ENCODE measurements around the gene SLC39A11.
"Not testable (repeated sequence)": the region's sequence is repeated elsewhere in the genome, so short reads cannot be mapped to it uniquely, and the experiment has no call there.

The SLC39A11 gene

DNA sequence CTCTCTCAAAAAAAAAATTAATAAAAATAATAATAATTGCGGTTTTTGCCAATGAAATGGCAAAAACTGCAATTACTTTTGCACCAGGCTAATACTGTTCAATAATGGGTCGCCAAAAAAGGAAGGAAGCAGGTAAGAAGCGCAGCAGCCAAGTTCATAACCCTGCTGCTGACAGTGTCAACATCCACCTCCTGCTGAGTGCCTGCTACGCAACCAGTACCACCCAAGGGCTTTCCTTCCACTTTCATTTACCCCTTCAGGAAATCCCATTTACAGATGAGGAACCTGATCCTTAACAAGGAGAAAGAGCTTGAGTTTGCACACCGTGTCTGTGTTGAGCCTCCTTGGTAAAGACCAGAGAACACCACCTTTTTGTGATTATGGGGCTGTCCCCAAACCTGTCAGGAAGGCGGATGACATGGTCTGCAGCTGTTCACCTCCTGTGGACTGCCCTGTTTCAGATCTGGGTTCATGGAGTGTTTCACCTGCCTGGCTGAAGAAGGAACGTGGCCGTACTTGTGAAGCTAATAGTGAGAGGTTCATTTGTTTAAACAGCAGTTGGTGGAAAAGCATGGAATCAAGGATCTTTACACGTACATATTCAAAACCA lies 378.0 kb downstream of the SLC39A11 start:
- DNase-seq (ENCODE audit: low read depth), result no peak

GRCh38 chr17:72713701-72714100 lies 378.8 kb downstream of the SLC39A11 start:
- no peak for DNase-seq (ENCODE audit: low read depth)

DNA sequence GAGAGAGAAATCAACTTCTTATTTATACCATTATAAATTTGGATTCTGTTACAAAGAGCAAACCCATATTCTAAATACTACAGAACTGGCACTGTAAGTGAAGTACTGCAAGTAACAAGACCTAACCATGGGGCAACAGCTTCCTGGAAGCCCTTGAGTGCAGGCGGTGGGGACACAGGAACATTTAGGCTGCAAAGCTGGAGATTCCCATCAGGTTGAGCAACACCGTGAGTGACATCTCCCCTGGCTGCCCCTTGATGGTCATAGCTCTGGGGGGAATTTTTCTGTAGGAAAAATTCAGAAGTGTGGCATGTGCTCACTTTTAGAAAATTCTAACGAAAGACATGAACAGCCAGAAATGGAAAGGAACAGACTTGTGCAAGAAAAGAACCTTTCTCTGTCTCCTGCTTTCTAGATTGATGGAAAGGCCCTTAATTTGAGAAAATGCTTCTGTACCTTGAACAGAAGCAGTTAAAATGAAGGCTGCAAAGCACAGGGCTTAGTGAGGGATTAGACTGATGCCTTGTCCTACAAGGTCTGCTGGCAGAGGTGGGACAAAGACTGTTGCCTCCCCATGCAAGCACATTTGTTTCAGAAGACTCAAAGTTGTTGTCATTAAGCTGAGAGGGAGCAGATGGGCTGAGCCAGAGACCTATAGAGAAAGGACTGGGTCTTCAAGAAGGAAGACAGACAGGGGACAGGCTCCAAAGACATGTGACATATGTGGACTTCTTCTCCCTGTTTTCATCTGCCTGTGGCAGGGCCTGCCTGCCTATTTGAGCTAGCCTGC lies 380.8 kb downstream of the SLC39A11 start:
- no peak for DNase-seq (ENCODE audit: low read depth)

DNA sequence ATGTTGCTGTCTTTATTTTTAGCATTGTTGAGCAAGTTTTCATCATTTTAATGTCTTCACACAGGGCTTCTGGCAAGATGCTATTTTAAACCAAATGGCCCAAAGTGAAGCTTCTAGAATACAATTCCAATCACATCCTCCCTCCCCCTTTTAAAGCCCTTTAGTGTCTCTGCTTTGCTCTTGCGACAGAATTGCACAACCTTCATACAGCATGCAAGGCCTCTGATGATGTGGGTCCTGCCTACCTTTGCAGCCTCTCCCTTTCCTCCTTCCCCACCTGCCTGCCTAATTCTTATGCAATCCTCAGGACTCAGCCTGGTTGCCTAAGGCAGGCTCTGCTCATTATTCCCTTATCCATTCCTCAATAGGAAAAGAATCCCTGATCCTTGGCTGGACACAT lies 381.7 kb downstream of the SLC39A11 start:
- DNase-seq (ENCODE audit: low read depth), result no peak

DNA sequence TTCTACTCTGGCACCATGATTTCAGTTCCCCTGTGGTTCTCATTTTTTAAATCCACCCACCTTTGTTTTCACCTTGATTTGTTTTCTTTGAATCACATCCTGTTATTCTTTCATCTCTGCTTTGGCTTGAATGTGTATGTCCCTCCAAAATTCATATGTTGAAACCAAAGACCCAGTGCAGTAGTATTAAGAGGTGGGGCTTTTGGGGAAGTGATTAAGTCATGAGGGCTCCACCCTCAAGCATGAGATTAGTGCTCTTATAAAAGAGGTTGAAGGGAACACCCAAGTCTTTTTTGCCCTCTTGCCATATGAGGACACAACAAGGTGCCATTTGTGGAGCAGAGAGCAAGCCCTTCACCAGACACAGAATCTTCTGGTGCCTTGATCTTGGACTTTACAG lies 382.3 kb downstream of the SLC39A11 start:
- DNase-seq (ENCODE audit: low read depth), result no peak

DNA sequence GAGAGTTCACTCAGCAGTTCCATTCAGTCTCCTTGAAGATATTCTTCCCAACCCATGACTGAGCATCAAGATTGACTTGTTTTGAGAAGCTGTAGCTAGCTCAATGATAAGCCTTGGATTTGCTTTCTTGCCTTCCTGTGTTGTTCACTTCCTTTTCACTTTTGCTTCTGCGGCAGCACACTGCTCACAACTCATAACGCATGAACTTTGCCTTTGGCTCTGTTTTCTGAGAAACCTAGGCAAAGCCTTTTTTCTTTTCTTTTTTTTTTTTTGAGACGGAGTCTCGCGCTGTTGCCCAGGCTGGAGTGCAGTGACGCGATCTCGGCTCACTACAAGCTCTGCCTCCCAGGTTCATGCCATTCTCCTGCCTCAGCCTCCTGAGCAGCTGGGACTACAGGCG lies 383.8 kb downstream of the SLC39A11 start:
- not testable (repeated sequence) for DNase-seq (ENCODE audit: low read depth)

- no peak for DNase-seq (ENCODE audit: low read depth)
Observed at GRCh38 chr17:72707881-72708280, 384.6 kb downstream of the SLC39A11 start.

DNA sequence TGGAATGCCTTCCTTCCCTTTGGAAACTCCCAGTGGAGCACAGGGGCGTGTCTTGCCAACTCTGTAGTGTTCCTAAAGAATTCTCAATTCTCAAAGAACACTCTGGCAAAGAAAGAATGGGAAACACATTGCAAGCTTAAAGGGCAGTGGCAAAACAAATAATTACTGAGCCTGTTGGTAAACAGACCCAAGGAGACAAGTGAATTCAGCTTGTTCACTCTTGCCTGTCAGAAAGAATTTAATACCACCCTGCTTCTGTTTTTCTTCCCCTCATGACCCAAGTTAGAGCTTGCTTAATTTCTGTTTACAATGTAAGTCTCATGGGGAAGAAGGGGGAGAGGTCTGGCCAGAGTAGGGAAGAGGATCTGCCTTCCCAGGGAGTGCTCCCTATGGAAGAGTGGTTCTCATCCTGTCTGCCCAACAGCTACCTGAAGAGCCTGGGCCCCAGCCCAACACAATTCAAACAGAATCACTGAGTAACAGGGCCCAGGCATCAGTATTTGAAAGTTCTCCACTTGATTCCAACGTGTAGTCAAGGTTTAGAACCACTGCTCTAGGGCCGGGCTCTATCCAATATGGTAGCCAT lies 386.0 kb downstream of the SLC39A11 start:
- DNase-seq (ENCODE audit: low read depth), result no peak

DNA sequence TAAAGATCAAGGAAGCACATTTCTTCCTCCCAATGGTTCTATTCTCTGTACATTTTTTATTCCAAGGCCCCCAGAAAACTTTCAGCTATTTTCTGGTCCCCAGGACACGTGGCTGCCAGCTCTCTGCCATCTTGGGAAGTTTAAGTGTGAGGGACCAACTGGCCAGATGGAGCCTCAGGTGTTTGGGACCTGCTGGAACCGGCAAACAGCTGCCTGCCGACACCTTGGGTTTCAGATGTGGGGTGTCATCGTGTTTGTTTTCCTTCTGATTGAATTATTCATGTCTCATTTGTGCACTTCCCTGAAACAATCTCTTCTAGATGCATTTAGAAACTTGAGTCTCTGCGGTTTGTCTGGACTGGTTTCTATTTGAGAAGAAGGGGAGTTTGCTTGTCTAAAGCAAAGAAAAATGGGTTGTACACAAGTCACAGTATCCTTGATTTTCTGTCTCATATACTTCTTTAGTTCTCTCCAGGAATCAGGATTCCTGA lies 386.5 kb downstream of the SLC39A11 start:
- DNase-seq (ENCODE audit: low read depth), result no peak

- no peak for DNase-seq (ENCODE audit: low read depth)
Observed at GRCh38 chr17:72702998-72703397, 389.5 kb downstream of the SLC39A11 start.

- DNase-seq (ENCODE audit: low read depth), result no peak
Observed at GRCh38 chr17:72702136-72702735, 390.3 kb downstream of the SLC39A11 start.

- DNase-seq (ENCODE audit: low read depth), result no peak
Observed at GRCh38 chr17:72700226-72700625, 392.3 kb downstream of the SLC39A11 start.

DNA sequence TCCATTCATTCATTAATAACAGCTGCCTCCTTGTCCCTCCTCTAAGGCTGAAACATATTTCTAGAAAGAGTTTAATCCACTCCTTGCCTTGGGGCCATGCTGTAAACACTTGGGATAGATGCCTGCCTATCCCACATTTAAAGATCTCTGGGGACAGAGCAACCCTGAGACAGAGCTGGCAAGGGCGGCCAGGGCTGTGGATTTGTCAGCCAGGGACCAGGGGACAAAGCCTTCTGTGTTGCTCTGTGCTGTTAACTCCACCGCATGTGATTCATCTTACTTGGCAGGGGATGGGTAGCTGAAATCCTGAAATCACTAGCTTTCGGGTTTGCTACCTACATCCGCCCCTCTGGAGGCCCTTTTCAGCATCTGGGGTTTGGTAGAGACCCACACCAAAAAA lies 392.9 kb downstream of the SLC39A11 start:
- no peak for DNase-seq (ENCODE audit: low read depth)

DNA sequence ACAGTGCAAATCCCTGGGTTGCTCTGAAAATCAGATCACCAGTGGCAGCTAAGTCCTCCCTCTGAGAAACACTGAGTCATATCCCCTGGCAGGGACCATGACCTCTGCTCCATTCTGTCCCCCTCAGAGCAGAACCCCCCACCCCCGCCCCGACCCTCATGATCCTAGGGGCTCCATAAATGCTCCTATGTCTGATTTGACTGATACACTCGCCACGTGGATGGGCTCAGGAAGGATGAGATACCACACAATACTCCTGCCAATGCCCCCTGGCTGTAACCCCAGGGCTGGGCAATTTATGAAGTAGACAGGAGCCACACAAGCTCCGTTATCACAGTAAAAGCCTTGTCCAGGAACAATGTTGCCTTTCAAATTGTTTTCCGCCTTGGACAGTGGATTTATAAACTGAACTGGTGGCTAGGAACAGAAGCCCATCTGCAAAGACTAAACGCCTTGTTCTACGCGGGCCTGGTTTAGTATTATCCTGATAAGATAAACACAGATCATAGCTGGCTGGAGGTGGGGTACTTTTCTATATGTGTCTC lies 394.8 kb downstream of the SLC39A11 start:
- DNase-seq (ENCODE audit: low read depth), result no peak

- no peak for DNase-seq (ENCODE audit: low read depth)
Observed at GRCh38 chr17:72696721-72697120, 395.8 kb downstream of the SLC39A11 start.

- no peak for DNase-seq (ENCODE audit: low read depth)
Observed at GRCh38 chr17:72696156-72696555, 396.3 kb downstream of the SLC39A11 start.

- no peak for DNase-seq (ENCODE audit: low read depth)
Observed at GRCh38 chr17:72693956-72694355, 398.5 kb downstream of the SLC39A11 start.

GRCh38 chr17:72693151-72693878 lies 399.2 kb downstream of the SLC39A11 start:
- DNase-seq (ENCODE audit: low read depth), result no peak

GRCh38 chr17:72692676-72693075 lies 399.8 kb downstream of the SLC39A11 start:
- no peak for DNase-seq (ENCODE audit: low read depth)

GRCh38 chr17:72691586-72691985 lies 400.9 kb downstream of the SLC39A11 start:
- no peak for DNase-seq (ENCODE audit: low read depth)

DNA sequence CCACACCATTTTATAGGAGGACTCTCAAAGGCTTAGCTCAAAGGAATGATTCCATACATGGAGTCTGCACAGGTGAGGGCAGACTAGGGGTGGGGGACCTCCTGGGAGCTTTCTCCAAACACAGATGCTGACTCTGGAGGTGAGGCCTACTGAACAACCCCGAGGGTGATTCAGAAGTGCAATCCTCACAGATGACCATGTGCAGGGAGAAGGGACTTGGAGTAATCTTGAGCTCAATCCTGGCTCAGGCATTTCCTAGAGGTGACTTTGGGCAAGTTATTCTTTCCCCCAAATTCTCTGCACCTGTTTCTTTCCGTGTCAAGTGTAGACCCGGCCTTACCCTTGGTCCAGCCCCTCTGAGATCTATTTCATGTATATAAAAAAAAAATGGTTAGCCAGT lies 401.5 kb downstream of the SLC39A11 start:
- DNase-seq (ENCODE audit: low read depth), result no peak

GRCh38 chr17:72687886-72688285 lies 404.6 kb downstream of the SLC39A11 start:
- no peak for DNase-seq (ENCODE audit: low read depth)
